ENCODE measurements around the gene DAGLA.

DAGLA gene

GRCh38 chr11:61735391-61735790 lies 55.2 kb downstream of the DAGLA start:
- H3K36me3 ChIP-seq, result no peaks in the 10 kb centered on the region
- H3K27ac ChIP-seq, result no peak overlapping the region
- no peaks in the 10 kb centered on the region for H3K9me3 ChIP-seq (ENCODE audit: severe bottlenecking)
- H3K4me3 ChIP-seq (ENCODE audit: low read depth, low read length), result no peak overlapping the region
- DNase-seq, result no peak
- no peak for TF ChIP-seq CTCF (IDR thresholded peaks at IDR 0.05; ENCODE audit: low read depth, low read length)
- H3K27me3 ChIP-seq (ENCODE audit: insufficient read depth, low read depth, severe bottlenecking), result no peaks in the 10 kb centered on the region

GRCh38 chr11:61736310-61736709 lies 56.1 kb downstream of the DAGLA start:
- Histone ChIP-seq H3K36me3 (no peaks in the 10 kb centered on the region), H3K9me3 (ENCODE audit: severe bottlenecking) (no peaks in the 10 kb centered on the region), H3K4me3 (ENCODE audit: low read depth, low read length) (no peak overlapping the region), H3K27ac (no peak overlapping the region), H3K27me3 (ENCODE audit: insufficient read depth, low read depth, severe bottlenecking) (no peaks in the 10 kb centered on the region)
- DNase-seq, result no peak
- no peak for TF ChIP-seq CTCF (IDR thresholded peaks at IDR 0.05; ENCODE audit: low read depth, low read length)

- DNase-seq, result no peak
- Histone ChIP-seq H3K9me3 (ENCODE audit: severe bottlenecking) (no peaks in the 10 kb centered on the region), H3K36me3 (no peaks in the 10 kb centered on the region), H3K4me3 (ENCODE audit: low read depth, low read length) (no peak overlapping the region), H3K27me3 (ENCODE audit: insufficient read depth, low read depth, severe bottlenecking) (no peaks in the 10 kb centered on the region), H3K27ac (no peak overlapping the region)
- TF ChIP-seq CTCF (IDR thresholded peaks at IDR 0.05; ENCODE audit: low read depth, low read length), result peak; percentile 6; the same call in 1 of the 2 replicates
These were observed 56.9 kb downstream of the DAGLA start for GRCh38 chr11:61737131-61737530.

- Histone ChIP-seq H3K27me3 (ENCODE audit: insufficient read depth, low read depth, severe bottlenecking) (no peaks in the 10 kb centered on the region), H3K4me3 (ENCODE audit: low read depth, low read length) (no peak overlapping the region), H3K27ac (no peak overlapping the region), H3K9me3 (ENCODE audit: severe bottlenecking) (no peaks in the 10 kb centered on the region), H3K36me3 (no peaks in the 10 kb centered on the region)
- peak; percentile 49 for TF ChIP-seq CTCF (IDR thresholded peaks at IDR 0.05; ENCODE audit: low read depth, low read length)
- peak; percentile 42 for DNase-seq
These were observed 57.6 kb downstream of the DAGLA start for GRCh38 chr11:61737636-61738386.

GRCh38 chr11:61738776-61739175 lies 58.6 kb downstream of the DAGLA start:
- H3K9me3 ChIP-seq (ENCODE audit: severe bottlenecking), result no peaks in the 10 kb centered on the region
- no peak overlapping the region for H3K4me3 ChIP-seq (ENCODE audit: low read depth, low read length)
- H3K36me3 ChIP-seq, result no peaks in the 10 kb centered on the region
- H3K27ac ChIP-seq, result no peak overlapping the region
- H3K27me3 ChIP-seq (ENCODE audit: insufficient read depth, low read depth, severe bottlenecking), result no peaks in the 10 kb centered on the region
- no peak for DNase-seq
- TF ChIP-seq CTCF (IDR thresholded peaks at IDR 0.05; ENCODE audit: low read depth, low read length), result no peak

- Histone ChIP-seq H3K27ac (no peak overlapping the region), H3K36me3 (no peaks in the 10 kb centered on the region), H3K4me3 (ENCODE audit: low read depth, low read length) (no peak overlapping the region), H3K9me3 (ENCODE audit: severe bottlenecking) (no peaks in the 10 kb centered on the region), H3K27me3 (ENCODE audit: insufficient read depth, low read depth, severe bottlenecking) (no peaks in the 10 kb centered on the region)
- no peak for DNase-seq
- no peak for TF ChIP-seq CTCF (IDR thresholded peaks at IDR 0.05; ENCODE audit: low read depth, low read length)
These were observed 59.2 kb downstream of the DAGLA start for GRCh38 chr11:61739413-61739812.

Data from WERI-Rb-1 (cell line).